NCI-H2171 (cell line): ENCODE measurements around the gene C1QTNF3.
A peak's percentile ranks its signal among the peaks of the same experiment; 100 is the strongest.
"Not testable (repeated sequence)": the region's sequence is repeated elsewhere in the genome, so short reads cannot be mapped to it uniquely, and the experiment has no call there.

ENCODE experiments used
- DNase-seq: peaks from one replicate; lab custom pipeline; 2025; lab: John Stamatoyannopoulos, UW

Gene C1QTNF3

DNA sequence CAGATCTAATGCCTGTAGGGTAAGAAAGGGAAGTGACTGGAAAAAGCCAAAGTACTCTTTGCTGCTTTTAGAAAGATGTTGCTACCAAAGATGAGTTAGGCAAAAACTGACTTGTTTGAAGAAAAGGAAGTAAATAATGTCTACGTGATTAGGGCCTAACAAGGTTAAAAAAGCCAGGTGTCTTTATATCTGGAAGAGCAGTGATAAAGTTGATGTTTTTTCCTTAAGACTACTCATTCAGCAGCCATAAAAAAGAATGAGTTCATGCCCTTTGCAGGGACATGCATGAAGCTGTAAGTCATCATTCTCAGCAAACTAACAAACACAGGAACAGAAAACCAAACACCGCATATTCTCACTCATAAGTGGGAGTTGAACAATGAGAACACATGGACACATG lies 21.7 kb downstream of the C1QTNF3 start:
- no peak for DNase-seq

DNA sequence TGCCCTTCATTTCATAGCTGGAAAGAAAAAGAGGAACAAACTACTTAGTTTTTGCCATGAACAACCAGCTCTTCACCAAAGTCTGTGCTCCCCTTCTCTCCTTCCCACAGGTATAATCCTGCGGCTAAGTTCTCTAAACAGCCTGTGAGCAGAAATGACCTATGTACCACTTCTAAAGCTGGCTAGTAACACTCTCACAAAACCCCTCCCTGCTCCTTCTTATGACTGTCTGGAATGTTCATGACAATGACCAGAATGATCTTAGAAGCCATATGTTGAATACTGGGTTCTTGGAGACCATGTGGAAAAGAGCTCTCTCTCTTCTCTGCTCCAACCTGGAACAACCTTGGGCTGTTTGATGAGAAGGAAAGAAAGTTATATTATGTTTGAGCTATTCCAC lies 22.3 kb downstream of the C1QTNF3 start:
- DNase-seq, result no peak

GRCh38 chr5:34017254-34017653 lies 25.8 kb downstream of the C1QTNF3 start:
- no peak for DNase-seq

GRCh38 chr5:34016750-34017149 lies 26.3 kb downstream of the C1QTNF3 start:
- no peak for DNase-seq

- DNase-seq, result no peak
Observed at GRCh38 chr5:34016222-34016621, 26.8 kb downstream of the C1QTNF3 start.

DNA sequence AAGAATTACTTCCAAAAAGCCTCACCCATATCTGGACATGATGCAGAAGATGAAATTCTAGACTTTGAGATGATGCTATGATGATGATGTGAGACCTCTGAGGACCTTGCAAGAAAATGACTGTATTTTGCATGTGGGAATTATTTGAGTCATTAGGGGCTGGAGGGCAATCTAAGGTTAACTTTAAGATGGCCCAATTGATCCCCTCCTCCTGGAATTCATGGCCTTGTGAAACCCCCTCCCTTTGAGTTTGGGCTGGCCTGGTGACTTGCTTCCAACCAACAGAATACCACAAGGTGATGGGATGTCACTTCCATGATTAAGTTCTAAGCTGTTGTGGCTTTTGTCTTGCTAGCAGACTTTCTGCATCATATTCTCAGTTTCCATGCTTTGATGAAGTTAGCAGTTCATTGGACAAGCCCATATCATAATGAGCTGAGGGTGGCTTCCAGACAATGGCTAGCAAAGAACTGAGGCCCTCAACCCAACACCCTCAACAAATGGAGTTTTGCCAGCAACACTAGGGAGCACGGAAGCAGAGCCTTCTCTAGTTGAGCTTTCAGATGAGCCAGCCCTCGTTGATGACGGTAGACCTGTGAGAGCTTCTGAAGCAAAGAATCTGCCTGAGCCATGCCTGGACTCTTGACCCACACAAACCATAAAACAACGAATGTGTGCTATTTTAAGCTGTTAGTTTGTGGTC lies 27.7 kb downstream of the C1QTNF3 start:
- DNase-seq, result no peak

- DNase-seq, result no peak
Observed at GRCh38 chr5:34014626-34015025, 28.4 kb downstream of the C1QTNF3 start.

GRCh38 chr5:34013547-34013946 lies 29.5 kb downstream of the C1QTNF3 start:
- DNase-seq, result no peak

DNA sequence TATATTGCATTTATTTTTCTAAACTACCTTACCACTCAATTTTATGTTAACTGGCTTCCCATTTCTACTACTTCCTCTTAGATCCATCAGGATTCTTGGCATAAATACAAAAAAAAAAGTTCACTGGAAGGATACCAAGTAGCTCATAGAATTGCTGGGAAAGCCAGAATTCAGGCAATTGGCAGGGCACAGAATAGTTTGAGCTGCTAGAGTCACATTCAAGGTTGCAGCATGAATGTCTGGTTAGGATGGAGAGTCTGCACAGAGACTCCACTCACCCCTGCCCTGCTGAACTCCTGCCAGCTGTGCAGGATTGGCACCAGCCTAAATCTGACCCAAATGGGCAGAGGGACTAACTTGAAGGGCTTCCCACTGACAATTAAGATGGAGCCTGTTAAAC lies 30.2 kb downstream of the C1QTNF3 start:
- DNase-seq, result no peak

DNA sequence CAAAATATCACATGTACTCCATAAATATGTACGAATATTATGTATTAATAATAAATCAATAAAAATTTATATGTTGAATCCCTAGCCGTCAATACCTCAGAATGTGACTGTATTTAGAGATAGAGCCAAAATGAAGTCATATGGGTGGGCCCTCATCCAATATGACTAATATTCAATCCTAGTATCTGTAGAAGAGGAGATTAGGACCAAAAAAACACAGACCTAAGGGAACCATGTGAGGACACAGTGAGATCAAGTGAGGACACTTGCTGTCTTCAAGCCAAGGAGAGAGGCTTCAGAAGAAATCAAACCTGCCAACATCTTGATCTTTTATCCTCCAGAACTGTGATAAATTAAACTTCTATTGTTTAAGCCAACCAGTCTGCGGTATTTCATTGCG lies 31.5 kb downstream of the C1QTNF3 start:
- DNase-seq, result no peak

- not testable (repeated sequence) for DNase-seq
Observed at GRCh38 chr5:34010146-34010545, 32.9 kb downstream of the C1QTNF3 start.

DNA sequence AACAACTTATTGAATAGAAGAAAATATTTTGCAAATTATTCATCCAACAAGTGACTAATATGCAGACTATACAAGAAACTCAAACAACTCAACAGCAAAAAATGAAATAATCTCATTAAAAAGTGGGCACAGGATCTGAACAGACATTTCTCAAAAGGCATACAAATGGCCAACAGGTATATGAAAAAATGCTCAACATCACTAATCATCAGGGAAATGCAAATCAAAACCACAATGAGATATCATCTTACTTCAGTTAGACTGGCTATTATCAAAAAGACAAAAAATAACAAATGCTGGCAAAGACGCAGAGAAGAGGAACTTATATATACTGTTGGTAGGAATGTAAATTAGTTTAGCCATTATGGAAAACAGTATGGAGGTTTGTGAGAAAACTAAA lies 33.4 kb downstream of the C1QTNF3 start:
- DNase-seq, result no peak

DNA sequence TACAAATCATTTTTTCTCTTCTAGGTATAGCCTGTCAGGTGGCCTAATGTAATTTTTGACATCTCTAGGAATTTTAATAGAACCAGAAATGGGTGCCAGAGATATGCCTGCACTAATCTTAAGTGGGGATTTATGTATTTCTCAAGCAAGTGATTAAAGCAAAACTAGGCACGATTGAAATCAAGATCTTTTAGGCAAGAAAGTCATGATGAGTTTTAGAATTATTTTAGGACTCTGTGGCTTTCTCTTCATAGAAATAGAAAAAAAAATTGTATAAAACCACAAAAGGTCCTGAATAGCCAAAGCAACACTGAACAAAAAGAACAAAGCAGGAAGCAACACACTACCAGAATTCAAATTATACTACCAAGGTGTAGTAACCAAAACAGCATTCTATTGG lies 34.2 kb downstream of the C1QTNF3 start:
- DNase-seq, result no peak

DNA sequence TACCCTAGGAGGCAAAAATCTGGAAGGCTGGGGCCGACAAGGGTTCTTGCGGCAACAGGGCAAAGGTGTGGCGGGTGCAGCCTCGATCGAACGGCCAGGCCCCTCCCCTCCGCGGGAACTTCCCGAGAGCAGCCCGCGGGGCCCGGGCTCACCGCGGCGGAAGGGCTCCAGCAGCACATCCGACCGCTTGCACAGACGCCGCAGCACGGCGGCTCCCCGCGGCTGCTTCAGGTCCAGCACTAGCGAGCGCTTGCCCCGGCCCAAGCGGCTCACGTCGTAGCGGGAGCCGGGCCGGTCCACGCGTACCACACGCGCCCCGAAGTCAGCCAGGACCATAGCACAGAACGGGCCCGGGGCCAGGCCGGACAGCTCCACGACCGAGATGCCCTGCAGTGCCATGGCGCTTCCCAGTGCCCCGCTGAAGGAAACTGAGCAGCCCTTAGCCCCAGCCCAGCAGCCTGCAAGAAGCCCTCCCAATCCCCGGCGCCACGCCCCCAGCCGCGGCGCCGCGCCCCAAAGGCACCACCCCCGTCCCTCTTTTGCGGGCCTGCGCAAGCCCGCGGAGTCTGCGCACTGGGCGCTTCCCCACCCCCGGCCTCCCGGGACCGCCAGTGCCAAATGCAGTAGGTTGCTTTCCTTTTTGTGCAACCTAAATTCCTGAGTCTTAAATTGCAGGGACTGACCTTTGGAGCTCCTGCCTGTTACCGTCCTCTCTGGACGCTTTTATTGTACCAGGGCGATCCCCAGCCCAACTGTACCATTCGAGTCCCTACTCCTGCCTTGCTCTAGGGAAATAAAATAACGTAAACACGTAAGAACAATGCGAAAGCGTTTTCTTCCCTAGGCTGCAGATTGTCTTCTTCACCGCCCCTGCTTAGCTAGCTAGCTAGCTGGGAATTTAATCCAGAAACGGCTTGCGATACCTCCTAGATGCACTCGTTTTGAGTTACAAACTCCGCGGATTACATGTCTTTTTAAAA lies 35.1 kb downstream of the C1QTNF3 start, which contains the start of gene AMACR:
Gene AMACR, minus strand, starts transcription at position 430 of the 980 bp plus-strand sequence. Its CDS starts 31 bp downstream, at position 399.
- DNase-seq, result peak; percentile 96

GRCh38 chr5:34007201-34007620 lies 35.8 kb downstream of the C1QTNF3 start:
- no peak for DNase-seq

DNA sequence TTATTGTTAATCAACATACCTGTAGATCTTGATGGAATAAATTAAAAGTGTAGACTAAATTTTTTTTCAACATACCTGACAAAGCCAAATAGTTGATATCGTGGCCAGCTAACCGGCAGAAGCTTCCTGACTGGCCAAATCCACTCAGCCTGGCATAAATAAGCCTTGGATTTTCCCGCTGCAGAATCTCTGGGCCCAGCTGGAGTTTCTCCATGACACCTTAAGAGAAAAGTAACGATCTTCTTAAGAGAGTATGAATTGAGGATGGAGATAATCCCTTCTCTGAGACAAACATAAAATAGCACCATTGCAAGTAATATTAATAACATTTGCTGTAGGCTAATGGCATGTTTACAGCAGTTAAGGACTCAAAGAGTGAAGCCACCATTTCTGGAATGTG lies 37.3 kb downstream of the C1QTNF3 start:
- DNase-seq, result no peak

DNA sequence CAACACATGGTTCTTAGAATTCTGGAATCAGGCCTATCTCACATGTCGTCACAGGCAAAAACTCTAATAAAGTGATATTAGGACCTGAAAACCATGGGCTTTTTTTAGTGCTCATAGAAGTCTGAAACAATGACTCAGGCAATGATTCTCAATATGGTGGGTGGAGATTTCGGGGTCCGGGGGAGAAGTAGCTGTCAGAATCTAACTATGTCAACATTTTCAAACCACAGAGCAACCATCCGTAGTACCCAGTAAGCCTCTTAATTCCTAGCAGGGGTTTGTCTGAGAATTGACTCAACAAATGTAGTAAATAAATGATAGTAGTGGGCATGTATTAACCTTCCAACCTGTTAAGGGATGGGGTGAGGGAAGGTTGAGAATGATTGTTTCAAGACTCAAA lies 37.8 kb downstream of the C1QTNF3 start:
- no peak for DNase-seq

DNA sequence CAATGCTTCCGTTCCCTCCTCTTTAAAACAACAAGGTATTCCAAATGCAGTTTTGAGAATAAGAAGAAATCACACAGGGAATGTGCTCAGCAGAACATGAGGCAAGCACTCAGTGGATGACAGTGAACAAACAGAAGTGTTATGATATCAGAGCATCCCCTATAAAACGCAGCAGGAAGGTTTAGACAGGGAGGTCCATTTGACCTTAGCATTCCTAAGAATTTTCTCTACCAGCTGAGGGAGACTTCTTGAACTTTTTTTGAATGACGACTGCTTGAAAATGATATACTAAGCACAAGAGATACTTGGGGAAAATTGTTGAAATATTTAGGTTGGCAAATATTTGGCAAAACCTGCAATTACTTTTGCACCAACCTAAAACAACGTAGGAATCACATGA lies 39.1 kb downstream of the C1QTNF3 start:
- DNase-seq, result no peak

- no peak for DNase-seq
Observed at GRCh38 chr5:34002629-34003328, 40.2 kb downstream of the C1QTNF3 start.

DNA sequence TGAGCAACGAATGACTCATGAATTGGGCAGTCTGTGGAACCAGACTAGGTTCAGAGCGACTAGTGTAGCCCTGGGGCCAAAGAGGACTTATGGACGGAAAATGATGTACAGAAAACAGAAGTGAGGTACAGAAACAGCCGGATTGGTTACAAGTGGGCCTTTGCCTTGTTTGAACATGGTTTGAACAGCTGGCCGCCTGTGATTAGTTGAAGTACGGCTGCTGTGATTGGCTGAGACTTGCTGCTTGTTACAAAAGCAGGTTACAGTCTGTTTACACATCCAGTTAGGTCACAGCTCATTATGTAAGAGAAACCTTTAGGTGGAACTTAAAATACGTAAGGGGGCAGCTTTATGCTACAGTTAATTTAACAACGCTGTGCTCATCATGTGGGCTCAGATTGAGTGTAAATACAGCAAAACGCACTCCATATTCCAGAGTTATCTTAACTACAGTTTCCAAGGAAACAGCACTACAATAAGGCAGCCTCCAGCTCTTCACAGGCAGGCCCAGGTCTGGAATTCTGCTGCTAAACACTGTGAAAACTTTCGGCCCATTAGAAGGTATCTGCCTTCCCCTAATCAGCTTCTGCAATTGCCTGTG lies 41.7 kb downstream of the C1QTNF3 start:
- DNase-seq, result peak; percentile 91

- DNase-seq, result no peak
Observed at GRCh38 chr5:33999978-34000377, 43.0 kb downstream of the C1QTNF3 start.
